DOHH2 (cell line): ENCODE data around the gene TBCC.

Source experiments
- EZH2phosphoT487 ChIP-seq: fragments of 200-600 bp; sonication (generic); IDR thresholded peaks from 2 replicates; pipeline ENCODE4 v1.6.1; 2017; ENCODE audit warnings: borderline replicate concordance, mild to moderate bottlenecking, antibody characterized with exemption, low read length, moderate library complexity, mixed read lengths
- TF ChIP-seq, protein P1 (sequence below): fragments of 200-600 bp; sonication (generic); IDR thresholded peaks from one replicate; pipeline ENCODE4 v1.5.1; 2014; ENCODE audit warnings: antibody characterized with exemption, mild to moderate bottlenecking, low read depth, low read length; ENCODE audit not compliant: poor library complexity, severe bottlenecking

DNA sequence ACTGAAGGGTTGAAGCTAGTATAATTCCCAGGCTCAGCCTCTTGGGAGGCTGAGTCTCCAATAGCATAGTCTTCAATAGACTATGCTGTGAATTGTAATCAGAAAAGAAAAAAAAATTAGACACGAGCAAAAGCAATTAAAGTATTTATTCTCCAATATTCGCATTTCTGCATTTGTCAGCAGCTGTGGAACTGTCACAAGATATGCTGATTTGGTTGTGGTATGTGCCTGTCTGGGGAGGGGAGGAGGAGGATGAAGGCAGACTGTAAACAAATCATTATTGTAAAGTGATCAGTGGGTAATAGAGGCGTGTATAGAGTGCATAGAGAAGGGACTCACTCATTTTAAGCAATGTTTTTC lies 25.8 kb upstream of the TBCC start:
- TF ChIP-seq, protein P1, sequence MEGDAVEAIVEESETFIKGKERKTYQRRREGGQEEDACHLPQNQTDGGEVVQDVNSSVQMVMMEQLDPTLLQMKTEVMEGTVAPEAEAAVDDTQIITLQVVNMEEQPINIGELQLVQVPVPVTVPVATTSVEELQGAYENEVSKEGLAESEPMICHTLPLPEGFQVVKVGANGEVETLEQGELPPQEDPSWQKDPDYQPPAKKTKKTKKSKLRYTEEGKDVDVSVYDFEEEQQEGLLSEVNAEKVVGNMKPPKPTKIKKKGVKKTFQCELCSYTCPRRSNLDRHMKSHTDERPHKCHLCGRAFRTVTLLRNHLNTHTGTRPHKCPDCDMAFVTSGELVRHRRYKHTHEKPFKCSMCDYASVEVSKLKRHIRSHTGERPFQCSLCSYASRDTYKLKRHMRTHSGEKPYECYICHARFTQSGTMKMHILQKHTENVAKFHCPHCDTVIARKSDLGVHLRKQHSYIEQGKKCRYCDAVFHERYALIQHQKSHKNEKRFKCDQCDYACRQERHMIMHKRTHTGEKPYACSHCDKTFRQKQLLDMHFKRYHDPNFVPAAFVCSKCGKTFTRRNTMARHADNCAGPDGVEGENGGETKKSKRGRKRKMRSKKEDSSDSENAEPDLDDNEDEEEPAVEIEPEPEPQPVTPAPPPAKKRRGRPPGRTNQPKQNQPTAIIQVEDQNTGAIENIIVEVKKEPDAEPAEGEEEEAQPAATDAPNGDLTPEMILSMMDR: no peak
- no peak for TF ChIP-seq EZH2phosphoT487
